Epithelial cell of alveolus of lung (primary cell): ENCODE results near the gene GNAL. TPM values are rescaled to one million over a fixed set of nuclear protein-coding genes. Genes with fewer than 3 reads are reported as not detected.

Experiments
- total RNA-seq: library from RNA; depleted of rRNA; stranded (reverse); fragments of >200 nt; gene quantifications from 2 replicates; pipeline ENCODE4 v1.2.1, GENCODE V29; 2015

The GNAL gene
- total RNA-seq, result 0.26 and 1.8 TPM in 2 replicates

GRCh38 chr18:11688972-11689668, at the start of gene GNAL:
Gene GNAL, plus strand, starts transcription at chr18:11689264. Its CDS starts 300 bp downstream, at chr18:11689564.

DNA sequence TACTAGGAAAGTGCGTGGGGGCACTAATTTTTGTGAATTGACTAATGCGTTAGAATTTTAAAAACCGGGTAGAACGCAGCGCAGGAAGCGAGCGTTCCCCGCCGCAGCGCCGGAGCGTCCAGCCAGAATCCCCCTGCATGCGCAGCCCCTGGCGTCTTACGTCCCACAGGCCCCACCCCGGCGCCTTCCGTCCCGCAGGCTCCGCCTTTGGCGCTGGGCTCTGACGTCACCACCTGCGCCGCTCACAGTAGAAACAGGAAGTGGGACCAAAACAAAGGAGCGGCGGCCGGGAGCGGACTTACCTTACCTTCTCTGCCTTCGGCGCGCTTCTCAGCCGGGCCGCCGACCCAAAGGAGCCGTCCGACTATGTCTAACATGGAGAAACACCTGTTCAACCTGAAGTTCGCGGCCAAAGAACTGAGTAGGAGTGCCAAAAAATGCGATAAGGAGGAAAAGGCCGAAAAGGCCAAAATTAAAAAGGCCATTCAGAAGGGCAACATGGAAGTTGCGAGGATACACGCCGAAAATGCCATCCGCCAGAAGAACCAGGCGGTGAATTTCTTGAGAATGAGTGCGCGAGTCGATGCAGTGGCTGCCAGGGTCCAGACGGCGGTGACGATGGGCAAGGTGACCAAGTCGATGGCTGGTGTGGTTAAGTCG, 162.2 kb downstream of the GNAL start, which contains the start of gene CHMP1B:
Gene CHMP1B (plus strand): TSS at position 268 of the 660 bp plus-strand sequence. CDS start 99 bp downstream, at position 367.

DNA sequence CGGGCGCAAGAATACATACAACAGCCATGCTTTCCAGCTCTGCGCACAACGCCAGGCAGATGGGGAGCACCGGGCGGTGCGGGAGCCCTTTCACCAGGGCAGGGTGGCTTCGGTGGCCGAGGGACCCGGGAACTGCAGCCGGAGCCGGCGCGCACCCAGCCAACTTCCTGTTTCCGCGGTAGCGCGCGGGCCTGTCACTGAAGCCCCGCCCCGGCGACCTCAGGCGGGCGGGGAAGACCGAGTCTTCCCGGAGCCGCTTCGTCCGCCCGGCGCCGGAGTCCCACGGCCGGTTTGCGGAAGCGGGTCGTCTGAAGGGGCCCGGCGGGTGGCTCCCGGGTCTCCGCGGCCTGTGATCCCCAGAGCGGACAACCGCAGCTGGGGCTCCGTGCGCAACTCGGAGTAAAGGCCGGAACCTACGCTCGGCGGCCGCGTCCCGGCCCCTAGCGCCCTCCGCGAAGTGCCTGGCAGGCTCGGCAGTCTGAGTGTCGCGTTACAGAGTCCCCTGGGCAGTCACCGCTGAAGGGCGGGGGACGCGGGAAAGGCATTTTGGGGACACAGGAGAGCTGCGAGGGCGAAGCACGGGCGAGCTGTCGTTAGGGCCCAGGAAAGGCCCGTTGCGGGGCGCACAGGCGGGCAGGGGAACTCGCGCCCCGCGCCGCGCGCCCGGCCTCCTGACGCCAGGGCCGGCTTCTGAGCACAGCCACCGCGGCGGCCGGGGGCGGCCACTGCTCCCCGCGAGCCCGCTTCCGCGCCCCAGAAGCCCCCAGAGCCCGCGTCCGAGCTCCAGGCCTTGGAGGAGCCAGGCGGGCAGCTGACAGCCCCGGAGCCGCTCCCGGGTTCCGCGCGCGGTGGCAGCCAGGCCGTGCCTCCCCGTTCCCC, 219.4 kb downstream of the GNAL start, which contains the start of gene MPPE1:
Gene MPPE1 (minus strand): TSS at position 136 of the 879 bp plus-strand sequence. CDS start 11,053 bp downstream, outside the sequence.

Other genes with a start within 250 kb of the GNAL start
- gene SLC35G4, start 79.7 kb upstream of the GNAL start, total RNA-seq, result not detected in 2 replicates
- 36.8 and 96.3 TPM in 2 replicates for gene CHMP1B, start 162.1 kb downstream of the GNAL start, total RNA-seq
- 14.2 and 40.8 TPM in 2 replicates for gene MPPE1, start 219.1 kb downstream of the GNAL start, total RNA-seq